Measurements from ENCODE around the gene RPA1.
"Not testable (repeated sequence)": the region's sequence is repeated elsewhere in the genome, so short reads cannot be mapped to it uniquely, and the experiment has no call there.

Gene RPA1

GRCh38 chr17:1880851-1881630 lies 51.2 kb downstream of the RPA1 start:
- Histone ChIP-seq H3K9me3 (ENCODE audit: control insufficient read depth in 1 of 2, low read length in 2 of 2) (no peaks in the 10 kb centered on the region), H3K4me3 (ENCODE audit: low read depth in 1 of 2, low read length in 2 of 2) (no peak overlapping the region), H3K27me3 (ENCODE audit: low read depth, low read length) (no peaks in the 10 kb centered on the region), H3K36me3 (ENCODE audit: control insufficient read depth in 1 of 2, insufficient read depth in 2 of 2, low read length in 2 of 2) (peaks cover 64 to 91% of the 10 kb centered on the region in 2 donors), H3K27ac (ENCODE audit: low read length) (no peak overlapping the region), H3K4me1 (ENCODE audit: control insufficient read depth in 1 of 2, insufficient read depth in 2 of 2, low read length in 2 of 2) (no peaks in the 10 kb centered on the region)

GRCh38 chr17:1882836-1883235 lies 53.0 kb downstream of the RPA1 start:
- H3K9me3 ChIP-seq (ENCODE audit: control insufficient read depth in 1 of 2, low read length in 2 of 2): no peaks in the 10 kb centered on the region
- no peak overlapping the region for H3K27ac ChIP-seq (ENCODE audit: low read length)
- H3K4me3 ChIP-seq (ENCODE audit: low read depth in 1 of 2, low read length in 2 of 2): no peak overlapping the region
- no peaks in the 10 kb centered on the region for H3K27me3 ChIP-seq (ENCODE audit: low read depth, low read length)
- no peaks in the 10 kb centered on the region for H3K4me1 ChIP-seq (ENCODE audit: control insufficient read depth in 1 of 2, insufficient read depth in 2 of 2, low read length in 2 of 2)
- H3K36me3 ChIP-seq (ENCODE audit: control insufficient read depth in 1 of 2, insufficient read depth in 2 of 2, low read length in 2 of 2): peaks cover 60 to 86% of the 10 kb centered on the region in 2 donors

GRCh38 chr17:1883536-1883935 lies 53.7 kb downstream of the RPA1 start:
- Histone ChIP-seq H3K4me3 (ENCODE audit: low read depth in 1 of 2, low read length in 2 of 2) (no peak overlapping the region), H3K27ac (ENCODE audit: low read length) (no peak overlapping the region), H3K36me3 (ENCODE audit: control insufficient read depth in 1 of 2, insufficient read depth in 2 of 2, low read length in 2 of 2) (peaks cover 65 to 85% of the 10 kb centered on the region in 2 donors), H3K4me1 (ENCODE audit: control insufficient read depth in 1 of 2, insufficient read depth in 2 of 2, low read length in 2 of 2) (no peaks in the 10 kb centered on the region), H3K9me3 (ENCODE audit: control insufficient read depth in 1 of 2, low read length in 2 of 2) (no peaks in the 10 kb centered on the region), H3K27me3 (ENCODE audit: low read depth, low read length) (no peaks in the 10 kb centered on the region)

GRCh38 chr17:1888741-1889140 lies 58.9 kb downstream of the RPA1 start:
- Histone ChIP-seq H3K4me1 (ENCODE audit: control insufficient read depth in 1 of 2, insufficient read depth in 2 of 2, low read length in 2 of 2) (no peaks in the 10 kb centered on the region), H3K9me3 (ENCODE audit: control insufficient read depth in 1 of 2, low read length in 2 of 2) (no peaks in the 10 kb centered on the region), H3K27ac (ENCODE audit: low read length) (no peak overlapping the region), H3K36me3 (ENCODE audit: control insufficient read depth in 1 of 2, insufficient read depth in 2 of 2, low read length in 2 of 2) (peaks cover 46 to 56% of the 10 kb centered on the region in 2 donors), H3K4me3 (ENCODE audit: low read depth in 1 of 2, low read length in 2 of 2) (no peak overlapping the region), H3K27me3 (ENCODE audit: low read depth, low read length) (no peaks in the 10 kb centered on the region)

- Histone ChIP-seq H3K27me3 (ENCODE audit: low read depth, low read length) (no peaks in the 10 kb centered on the region), H3K9me3 (ENCODE audit: control insufficient read depth in 1 of 2, low read length in 2 of 2) (no peaks in the 10 kb centered on the region), H3K27ac (ENCODE audit: low read length) (no peak overlapping the region), H3K36me3 (ENCODE audit: control insufficient read depth in 1 of 2, insufficient read depth in 2 of 2, low read length in 2 of 2) (peaks cover 29 to 48% of the 10 kb centered on the region in 2 donors), H3K4me3 (ENCODE audit: low read depth in 1 of 2, low read length in 2 of 2) (no peak overlapping the region), H3K4me1 (ENCODE audit: control insufficient read depth in 1 of 2, insufficient read depth in 2 of 2, low read length in 2 of 2) (no peaks in the 10 kb centered on the region)
Observed at GRCh38 chr17:1890758-1891450, 61.1 kb downstream of the RPA1 start.

GRCh38 chr17:1894753-1895339 lies 65.0 kb downstream of the RPA1 start:
- Histone ChIP-seq H3K4me1 (ENCODE audit: control insufficient read depth in 1 of 2, insufficient read depth in 2 of 2, low read length in 2 of 2) (no peaks in the 10 kb centered on the region), H3K36me3 (ENCODE audit: control insufficient read depth in 1 of 2, insufficient read depth in 2 of 2, low read length in 2 of 2) (peaks cover 35 to 57% of the 10 kb centered on the region in 2 donors), H3K27me3 (ENCODE audit: low read depth, low read length) (no peaks in the 10 kb centered on the region), H3K4me3 (ENCODE audit: low read depth in 1 of 2, low read length in 2 of 2) (no peak overlapping the region), H3K27ac (ENCODE audit: low read length) (no peak overlapping the region), H3K9me3 (ENCODE audit: control insufficient read depth in 1 of 2, low read length in 2 of 2) (no peaks in the 10 kb centered on the region)

- not testable (repeated sequence) for H3K4me3 ChIP-seq (ENCODE audit: low read depth in 1 of 2, low read length in 2 of 2); H3K9me3 ChIP-seq (ENCODE audit: control insufficient read depth in 1 of 2, low read length in 2 of 2); H3K27me3 ChIP-seq (ENCODE audit: low read depth, low read length); H3K4me1 ChIP-seq (ENCODE audit: control insufficient read depth in 1 of 2, insufficient read depth in 2 of 2, low read length in 2 of 2); H3K27ac ChIP-seq (ENCODE audit: low read length)
- peaks cover 35 to 57% of the 10 kb centered on the region in 2 donors for H3K36me3 ChIP-seq (ENCODE audit: control insufficient read depth in 1 of 2, insufficient read depth in 2 of 2, low read length in 2 of 2)
Observed at GRCh38 chr17:1895479-1895878, 65.7 kb downstream of the RPA1 start.

GRCh38 chr17:1896243-1897104 lies 66.7 kb downstream of the RPA1 start:
- H3K36me3 ChIP-seq (ENCODE audit: control insufficient read depth in 1 of 2, insufficient read depth in 2 of 2, low read length in 2 of 2): peaks cover 35 to 48% of the 10 kb centered on the region in 2 donors
- H3K9me3 ChIP-seq (ENCODE audit: control insufficient read depth in 1 of 2, low read length in 2 of 2): no peaks in the 10 kb centered on the region
- no peak overlapping the region for H3K4me3 ChIP-seq (ENCODE audit: low read depth in 1 of 2, low read length in 2 of 2)
- H3K4me1 ChIP-seq (ENCODE audit: control insufficient read depth in 1 of 2, insufficient read depth in 2 of 2, low read length in 2 of 2): no peaks in the 10 kb centered on the region
- no peak overlapping the region for H3K27ac ChIP-seq (ENCODE audit: low read length)
- no peaks in the 10 kb centered on the region for H3K27me3 ChIP-seq (ENCODE audit: low read depth, low read length)

GRCh38 chr17:1897105-1897656 lies 67.4 kb downstream of the RPA1 start:
- Histone ChIP-seq H3K9me3 (ENCODE audit: control insufficient read depth in 1 of 2, low read length in 2 of 2) (no peaks in the 10 kb centered on the region), H3K27ac (ENCODE audit: low read length) (no peak overlapping the region), H3K4me3 (ENCODE audit: low read depth in 1 of 2, low read length in 2 of 2) (no peak overlapping the region), H3K27me3 (ENCODE audit: low read depth, low read length) (no peaks in the 10 kb centered on the region), H3K36me3 (ENCODE audit: control insufficient read depth in 1 of 2, insufficient read depth in 2 of 2, low read length in 2 of 2) (peaks cover 33 to 48% of the 10 kb centered on the region in 2 donors), H3K4me1 (ENCODE audit: control insufficient read depth in 1 of 2, insufficient read depth in 2 of 2, low read length in 2 of 2) (no peaks in the 10 kb centered on the region)

- H3K9me3 ChIP-seq (ENCODE audit: control insufficient read depth in 1 of 2, low read length in 2 of 2): no peaks in the 10 kb centered on the region
- H3K27ac ChIP-seq (ENCODE audit: low read length): no peak overlapping the region
- H3K4me3 ChIP-seq (ENCODE audit: low read depth in 1 of 2, low read length in 2 of 2): no peak overlapping the region
Observed at GRCh38 chr17:1898332-1898731, 68.5 kb downstream of the RPA1 start.

More at GRCh38 chr17:1898332-1898731, 68.5 kb downstream of the RPA1 start:
- peaks cover 26 to 48% of the 10 kb centered on the region in 2 donors for H3K36me3 ChIP-seq (ENCODE audit: control insufficient read depth in 1 of 2, insufficient read depth in 2 of 2, low read length in 2 of 2)
- H3K27me3 ChIP-seq (ENCODE audit: low read depth, low read length): no peaks in the 10 kb centered on the region
- no peaks in the 10 kb centered on the region for H3K4me1 ChIP-seq (ENCODE audit: control insufficient read depth in 1 of 2, insufficient read depth in 2 of 2, low read length in 2 of 2)
